C4-2B (cell line): ENCODE measurements around the gene WWOX.

Source experiments
- CTCF ChIP-seq: fragments of 450-650 bp; conservative IDR thresholded peaks from 2 replicates; pipeline ENCODE4 v1.5.1; 2017; ENCODE audit warnings: mild to moderate bottlenecking
- ZFX ChIP-seq: fragments of 450-650 bp; IDR thresholded peaks from 2 replicates; pipeline ENCODE4 v1.6.1; 2017

- TF ChIP-seq CTCF (no peak), ZFX (no peak)
Measured at GRCh38 chr16:78246559-78246958, 147.1 kb downstream of the WWOX start.
